RWPE2 (cell line): ENCODE results near the gene SH3RF2.
"Not testable (repeated sequence)": the region's sequence is repeated elsewhere in the genome, so short reads cannot be mapped to it uniquely, and the experiment has no call there.

Experiments used
- ATAC-seq: fragments of 200-7000 bp; cut with Tn5 transposase; 3 replicates; pipeline ENCODE4 v1.9.1; 2021; ENCODE audit warnings: low read depth
- DNase-seq: peaks from one replicate; pipeline ENCODE4 v3.0.0-alpha.2; 2020; ENCODE audit warnings: low spot score
- H3K27ac ChIP-seq: fragments of 450-650 bp; 2 replicates; pipeline ENCODE4 v1.5.1; 2017; ENCODE audit warnings: mild to moderate bottlenecking; ENCODE audit not compliant: poor library complexity, severe bottlenecking
- H3K27me3 ChIP-seq: fragments of 250-450 bp; sonication (Bioruptor Pico); 2 replicates; pipeline ENCODE4 v1.5.1; 2021; ENCODE audit warnings: mild to moderate bottlenecking, moderate library complexity; ENCODE audit not compliant: insufficient read depth, poor library complexity, severe bottlenecking
- H3K36me3 ChIP-seq: fragments of 250-450 bp; sonication (Bioruptor Pico); 2 replicates; pipeline ENCODE4 v1.5.1; 2020; ENCODE audit warnings: low read depth, mild to moderate bottlenecking, moderate library complexity
- H3K4me1 ChIP-seq: fragments of 250-450 bp; sonication (Bioruptor Pico); 2 replicates; pipeline ENCODE4 v1.5.1; 2021; ENCODE audit warnings: mild to moderate bottlenecking, moderate library complexity; ENCODE audit not compliant: insufficient read depth, poor library complexity, severe bottlenecking
- H3K4me3 ChIP-seq: fragments of 250-450 bp; sonication (Bioruptor Pico); 2 replicates; pipeline ENCODE4 v1.5.1; 2021; ENCODE audit warnings: mild to moderate bottlenecking, moderate library complexity; ENCODE audit not compliant: severe bottlenecking
- H3K9me3 ChIP-seq: fragments of 250-450 bp; sonication (Bioruptor Pico); 2 replicates; pipeline ENCODE4 v1.5.1; 2021; ENCODE audit warnings: mild to moderate bottlenecking, moderate library complexity; ENCODE audit not compliant: severe bottlenecking
- CTCF ChIP-seq: fragments of 450-650 bp; IDR thresholded peaks from one replicate; pipeline ENCODE4 v1.5.1; 2017; ENCODE audit warnings: mild to moderate bottlenecking, moderate library complexity; ENCODE audit not compliant: poor library complexity, severe bottlenecking

Gene SH3RF2

GRCh38 chr5:145949474-145949873 lies 13.1 kb downstream of the SH3RF2 start:
- H3K36me3 ChIP-seq = peaks cover 32% of the 10 kb centered on the region
- ATAC-seq = no peak
- H3K27ac ChIP-seq = no peak overlapping the region
- no peak overlapping the region for H3K4me3 ChIP-seq
- no peaks in the 10 kb centered on the region for H3K27me3 ChIP-seq
- no peak for DNase-seq
- TF ChIP-seq CTCF = no peak
- peaks cover 16% of the 10 kb centered on the region for H3K4me1 ChIP-seq
- no peaks in the 10 kb centered on the region for H3K9me3 ChIP-seq

- H3K27ac ChIP-seq = no peak overlapping the region
- TF ChIP-seq CTCF = no peak
- H3K27me3 ChIP-seq = no peaks in the 10 kb centered on the region
- peaks cover 17% of the 10 kb centered on the region for H3K36me3 ChIP-seq
- ATAC-seq (no peak), DNase-seq (no peak)
- peaks cover 14% of the 10 kb centered on the region for H3K4me1 ChIP-seq
- H3K9me3 ChIP-seq = no peaks in the 10 kb centered on the region
- no peak overlapping the region for H3K4me3 ChIP-seq
Measured at GRCh38 chr5:145951071-145951470, 14.7 kb downstream of the SH3RF2 start.

GRCh38 chr5:145953202-145953601 lies 16.8 kb downstream of the SH3RF2 start:
- Histone ChIP-seq H3K4me1 (no peaks in the 10 kb centered on the region), H3K36me3 (0 out of 2 replicates have a peak, but pooled peaks cover 9% of the 10 kb centered on the region), H3K27ac (no peak overlapping the region), H3K4me3 (no peak overlapping the region), H3K27me3 (no peaks in the 10 kb centered on the region), H3K9me3 (no peaks in the 10 kb centered on the region)
- ATAC-seq (no peak), DNase-seq (no peak)
- no peak for TF ChIP-seq CTCF

- H3K4me3 ChIP-seq, H3K9me3 ChIP-seq, H3K4me1 ChIP-seq, ATAC-seq, H3K36me3 ChIP-seq, H3K27ac ChIP-seq, H3K27me3 ChIP-seq, DNase-seq: not testable (repeated sequence)
Measured at GRCh38 chr5:145954140-145954539, 17.8 kb downstream of the SH3RF2 start.

GRCh38 chr5:145957388-145957787 lies 21.0 kb downstream of the SH3RF2 start:
- Histone ChIP-seq H3K4me3 (no peak overlapping the region), H3K36me3 (no peaks in the 10 kb centered on the region), H3K27ac (no peak overlapping the region), H3K27me3 (no peaks in the 10 kb centered on the region), H3K4me1 (peaks cover 16% of the 10 kb centered on the region), H3K9me3 (no peaks in the 10 kb centered on the region)
- no peak for ATAC-seq
- no peak for DNase-seq
- no peak for TF ChIP-seq CTCF
